HEK293 (cell line): ENCODE results near the gene SERPINB2.

Experiments
- CTCF ChIA-PET: fragments of 350-600 bp; formaldehyde crosslinking; extraction: SDS; loops from one replicate; lab custom pipeline; 2021; ENCODE audit warnings: antibody characterized with exemption; lab: Yijun Ruan, JAX
- POLR2A ChIA-PET: fragments of 300-600 bp; formaldehyde crosslinking; extraction: SDS; loops from one replicate; lab custom pipeline; 2020; ENCODE audit warnings: antibody characterized with exemption, inconsistent platforms; lab: Yijun Ruan, JAX
- H3K27ac ChIP-seq: fragments of 200-500 bp; sonication (Bioruptor generic); 2 replicates; pipeline ENCODE4 v1.5.1; 2014; ENCODE audit warnings: low read depth, low read length, control low read depth, inconsistent platforms; ENCODE audit errors: extremely low read depth
- H3K36me3 ChIP-seq, 2 experiments: fragments of 200-500 bp in 1 of 2; sonication (Bioruptor generic) in 1 of 2; 1 replicate in 1 of 2; 2 replicates in 1 of 2; pipeline ENCODE4 v1.5.1; 2014 to 2017; ENCODE audit warnings: inconsistent platforms in 2 of 2, low read length in 2 of 2; ENCODE audit not compliant: control insufficient read depth in 2 of 2, insufficient read depth in 1 of 2
- H3K4me1 ChIP-seq: fragments of 200-500 bp; sonication (Bioruptor generic); 2 replicates; pipeline ENCODE4 v1.5.1; 2014; ENCODE audit warnings: mild to moderate bottlenecking, low read length, inconsistent platforms; ENCODE audit not compliant: control insufficient read depth, insufficient read depth
- H3K4me3 ChIP-seq: 2 replicates; pipeline ENCODE4 v1.5.1; 2011; ENCODE audit warnings: low read depth, mild to moderate bottlenecking, control low read depth, low read length, moderate library complexity
- H3K9me3 ChIP-seq: fragments of 200-500 bp; sonication (Bioruptor generic); 2 replicates; pipeline ENCODE4 v1.5.1; 2014; ENCODE audit warnings: low read depth, low read length, inconsistent platforms; ENCODE audit not compliant: control insufficient read depth, insufficient read depth
- GLI4 ChIP-seq: fragments of 450-650 bp; formaldehyde crosslinking; IDR thresholded peaks from 2 replicates; pipeline ENCODE4 v1.5.1; 2016; ENCODE audit warnings: missing biosample characterization, missing genetic modification characterization
- KLF7 ChIP-seq: fragments of 450-650 bp; formaldehyde crosslinking; IDR thresholded peaks from 2 replicates; pipeline ENCODE4 v1.5.1; 2016; ENCODE audit warnings: missing biosample characterization, missing genetic modification characterization, borderline replicate concordance
- SALL2 ChIP-seq: fragments of 450-650 bp; formaldehyde crosslinking; IDR thresholded peaks from 2 replicates; pipeline ENCODE4 v1.5.0; 2017; ENCODE audit warnings: missing biosample characterization, mild to moderate bottlenecking, missing genetic modification characterization, borderline replicate concordance
- SP3 ChIP-seq: fragments of 450-650 bp; formaldehyde crosslinking; IDR thresholded peaks from 2 replicates; pipeline ENCODE4 v1.5.1; 2016; ENCODE audit warnings: missing biosample characterization, missing genetic modification characterization
- TCF7L2 ChIP-seq: IDR thresholded peaks from 2 replicates; pipeline ENCODE4 v1.6.1; 2011; ENCODE audit warnings: low read depth, mild to moderate bottlenecking, inconsistent platforms, low read length, moderate library complexity, borderline replicate concordance
- ZBTB1 ChIP-seq: fragments of 450-650 bp; formaldehyde crosslinking; IDR thresholded peaks from 2 replicates; pipeline ENCODE4 v1.5.1; 2016; ENCODE audit warnings: missing biosample characterization, missing genetic modification characterization
- ZBTB7A ChIP-seq: fragments of 450-650 bp; formaldehyde crosslinking; IDR thresholded peaks from 2 replicates; pipeline ENCODE4 v1.5.1; 2016; ENCODE audit warnings: low read depth, missing biosample characterization, missing genetic modification characterization
- ZBTB8A ChIP-seq: fragments of 450-650 bp; formaldehyde crosslinking; IDR thresholded peaks from 2 replicates; pipeline ENCODE4 v1.5.1; 2016; ENCODE audit warnings: missing biosample characterization, missing genetic modification characterization
- ZEB2 ChIP-seq: fragments of 450-650 bp; formaldehyde crosslinking; IDR thresholded peaks from 2 replicates; pipeline ENCODE4 v1.5.1; 2016; ENCODE audit warnings: missing biosample characterization, missing genetic modification characterization
- ZFP69B ChIP-seq: fragments of 450-650 bp; formaldehyde crosslinking; IDR thresholded peaks from 2 replicates; pipeline ENCODE4 v1.5.1; 2016; ENCODE audit warnings: missing biosample characterization, missing genetic modification characterization
- ZNF112 ChIP-seq: fragments of 450-650 bp; formaldehyde crosslinking; IDR thresholded peaks from 2 replicates; pipeline ENCODE4 v1.5.0; 2017; ENCODE audit warnings: missing biosample characterization, missing genetic modification characterization
- ZNF114 ChIP-seq: fragments of 450-650 bp; formaldehyde crosslinking; IDR thresholded peaks from 2 replicates; pipeline ENCODE4 v1.5.0; 2017; ENCODE audit warnings: missing biosample characterization, missing genetic modification characterization
- ZNF2 ChIP-seq: fragments of 450-650 bp; formaldehyde crosslinking; IDR thresholded peaks from 2 replicates; pipeline ENCODE4 v1.5.1; 2016; ENCODE audit warnings: missing biosample characterization, missing genetic modification characterization
- ZNF311 ChIP-seq: fragments of 450-650 bp; formaldehyde crosslinking; IDR thresholded peaks from 2 replicates; pipeline ENCODE4 v1.5.1; 2017; ENCODE audit warnings: missing biosample characterization, missing genetic modification characterization, borderline replicate concordance
- ZNF433 ChIP-seq: fragments of 450-650 bp; formaldehyde crosslinking; IDR thresholded peaks from 2 replicates; pipeline ENCODE4 v1.5.1; 2016; ENCODE audit warnings: missing biosample characterization, missing genetic modification characterization, low read depth
- ZNF610 ChIP-seq: fragments of 450-650 bp; formaldehyde crosslinking; IDR thresholded peaks from 2 replicates; pipeline ENCODE4 v1.5.1; 2016; ENCODE audit warnings: missing biosample characterization, missing genetic modification characterization, borderline replicate concordance
- ZNF621 ChIP-seq: fragments of 450-650 bp; formaldehyde crosslinking; IDR thresholded peaks from 2 replicates; pipeline ENCODE4 v1.5.1; 2017; ENCODE audit warnings: missing biosample characterization, missing genetic modification characterization
- ZNF701 ChIP-seq: fragments of 450-650 bp; formaldehyde crosslinking; IDR thresholded peaks from 2 replicates; pipeline ENCODE4 v1.5.1; 2016; ENCODE audit warnings: missing biosample characterization, missing genetic modification characterization
- ZNF791 ChIP-seq: fragments of 450-650 bp; formaldehyde crosslinking; IDR thresholded peaks from 2 replicates; pipeline ENCODE4 v1.5.1; 2016; ENCODE audit warnings: missing biosample characterization, missing genetic modification characterization
- ZSCAN16 ChIP-seq: fragments of 450-650 bp; formaldehyde crosslinking; IDR thresholded peaks from 2 replicates; pipeline ENCODE4 v1.5.1; 2016; ENCODE audit warnings: missing biosample characterization, missing genetic modification characterization
- TF ChIP-seq, protein P1 (sequence below): fragments of 450-650 bp; formaldehyde crosslinking; IDR thresholded peaks from 2 replicates; pipeline ENCODE4 v1.5.1; 2017; ENCODE audit warnings: missing biosample characterization, missing genetic modification characterization
- TF ChIP-seq, protein P2 (sequence below): fragments of 450-650 bp; formaldehyde crosslinking; IDR thresholded peaks from 2 replicates; pipeline ENCODE4 v1.5.1; 2016; ENCODE audit warnings: missing biosample characterization, missing genetic modification characterization
- TF ChIP-seq, protein P3 (sequence below): fragments of 450-650 bp; formaldehyde crosslinking; IDR thresholded peaks from 2 replicates; pipeline ENCODE4 v1.5.1; 2016; ENCODE audit warnings: missing biosample characterization, missing genetic modification characterization

SERPINB2 gene

DNA sequence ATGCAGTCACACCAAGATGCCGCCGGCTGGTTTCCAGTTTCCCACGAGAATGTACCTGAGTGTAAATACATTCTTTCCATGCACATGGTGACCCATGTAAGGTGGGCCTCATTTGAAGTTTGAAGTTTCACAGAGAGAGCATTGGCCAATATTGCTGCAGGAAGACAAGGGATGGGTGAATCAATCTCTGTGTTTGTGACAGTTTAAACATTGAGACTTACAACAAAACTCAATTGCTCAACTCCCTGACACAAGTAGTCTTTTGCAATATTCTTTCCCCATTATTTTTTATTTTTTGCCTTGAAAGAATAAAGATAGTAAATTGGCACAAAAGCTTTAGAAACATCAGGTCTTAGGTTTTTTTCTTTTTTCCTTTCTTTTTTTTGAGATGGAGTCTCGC is 5.1 kb downstream of the SERPINB2 start:
- H3K4me1 ChIP-seq: no peaks in the 10 kb centered on the region
- ChIA-PET POLR2A (no interaction called here), CTCF (no interaction called here)
- no peaks in the 10 kb centered on the region for H3K36me3 ChIP-seq
- no peak overlapping the region for H3K4me3 ChIP-seq
- no peaks in the 10 kb centered on the region for H3K9me3 ChIP-seq
- TF ChIP-seq, protein P1, sequence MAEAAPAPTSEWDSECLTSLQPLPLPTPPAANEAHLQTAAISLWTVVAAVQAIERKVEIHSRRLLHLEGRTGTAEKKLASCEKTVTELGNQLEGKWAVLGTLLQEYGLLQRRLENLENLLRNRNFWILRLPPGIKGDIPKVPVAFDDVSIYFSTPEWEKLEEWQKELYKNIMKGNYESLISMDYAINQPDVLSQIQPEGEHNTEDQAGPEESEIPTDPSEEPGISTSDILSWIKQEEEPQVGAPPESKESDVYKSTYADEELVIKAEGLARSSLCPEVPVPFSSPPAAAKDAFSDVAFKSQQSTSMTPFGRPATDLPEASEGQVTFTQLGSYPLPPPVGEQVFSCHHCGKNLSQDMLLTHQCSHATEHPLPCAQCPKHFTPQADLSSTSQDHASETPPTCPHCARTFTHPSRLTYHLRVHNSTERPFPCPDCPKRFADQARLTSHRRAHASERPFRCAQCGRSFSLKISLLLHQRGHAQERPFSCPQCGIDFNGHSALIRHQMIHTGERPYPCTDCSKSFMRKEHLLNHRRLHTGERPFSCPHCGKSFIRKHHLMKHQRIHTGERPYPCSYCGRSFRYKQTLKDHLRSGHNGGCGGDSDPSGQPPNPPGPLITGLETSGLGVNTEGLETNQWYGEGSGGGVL (tag by site-specific recombination): no peak
- no peak for TF ChIP-seq ZNF791 (tag by site-specific recombination)
- no peak for TF ChIP-seq ZNF701 (tag by site-specific recombination)
- TF ChIP-seq ZBTB7A: no peak
- no peak for TF ChIP-seq SALL2
- no peak for TF ChIP-seq ZNF433 (tag by site-specific recombination)
- TF ChIP-seq ZNF610 (tag by site-specific recombination): no peak
- TF ChIP-seq, protein P2, sequence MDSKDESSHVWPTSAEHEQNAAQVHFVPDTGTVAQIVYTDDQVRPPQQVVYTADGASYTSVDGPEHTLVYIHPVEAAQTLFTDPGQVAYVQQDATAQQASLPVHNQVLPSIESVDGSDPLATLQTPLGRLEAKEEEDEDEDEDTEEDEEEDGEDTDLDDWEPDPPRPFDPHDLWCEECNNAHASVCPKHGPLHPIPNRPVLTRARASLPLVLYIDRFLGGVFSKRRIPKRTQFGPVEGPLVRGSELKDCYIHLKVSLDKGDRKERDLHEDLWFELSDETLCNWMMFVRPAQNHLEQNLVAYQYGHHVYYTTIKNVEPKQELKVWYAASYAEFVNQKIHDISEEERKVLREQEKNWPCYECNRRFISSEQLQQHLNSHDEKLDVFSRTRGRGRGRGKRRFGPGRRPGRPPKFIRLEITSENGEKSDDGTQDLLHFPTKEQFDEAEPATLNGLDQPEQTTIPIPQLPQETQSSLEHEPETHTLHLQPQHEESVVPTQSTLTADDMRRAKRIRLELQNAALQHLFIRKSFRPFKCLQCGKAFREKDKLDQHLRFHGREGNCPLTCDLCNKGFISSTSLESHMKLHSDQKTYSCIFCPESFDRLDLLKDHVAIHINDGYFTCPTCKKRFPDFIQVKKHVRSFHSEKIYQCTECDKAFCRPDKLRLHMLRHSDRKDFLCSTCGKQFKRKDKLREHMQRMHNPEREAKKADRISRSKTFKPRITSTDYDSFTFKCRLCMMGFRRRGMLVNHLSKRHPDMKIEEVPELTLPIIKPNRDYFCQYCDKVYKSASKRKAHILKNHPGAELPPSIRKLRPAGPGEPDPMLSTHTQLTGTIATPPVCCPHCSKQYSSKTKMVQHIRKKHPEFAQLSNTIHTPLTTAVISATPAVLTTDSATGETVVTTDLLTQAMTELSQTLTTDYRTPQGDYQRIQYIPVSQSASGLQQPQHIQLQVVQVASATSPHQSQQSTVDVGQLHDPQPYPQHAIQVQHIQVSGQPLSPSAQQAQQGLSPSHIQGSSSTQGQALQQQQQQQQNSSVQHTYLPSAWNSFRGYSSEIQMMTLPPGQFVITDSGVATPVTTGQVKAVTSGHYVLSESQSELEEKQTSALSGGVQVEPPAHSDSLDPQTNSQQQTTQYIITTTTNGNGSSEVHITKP (tag by site-specific recombination): no peak
- TF ChIP-seq ZNF114 (tag by site-specific recombination): no peak
- TF ChIP-seq KLF7 (tag by site-specific recombination): no peak
- no peak for TF ChIP-seq ZSCAN16 (tag by site-specific recombination)
- no peak for TF ChIP-seq ZBTB8A (tag by site-specific recombination)
- TF ChIP-seq GLI4 (tag by site-specific recombination): no peak
- TF ChIP-seq, protein P3, sequence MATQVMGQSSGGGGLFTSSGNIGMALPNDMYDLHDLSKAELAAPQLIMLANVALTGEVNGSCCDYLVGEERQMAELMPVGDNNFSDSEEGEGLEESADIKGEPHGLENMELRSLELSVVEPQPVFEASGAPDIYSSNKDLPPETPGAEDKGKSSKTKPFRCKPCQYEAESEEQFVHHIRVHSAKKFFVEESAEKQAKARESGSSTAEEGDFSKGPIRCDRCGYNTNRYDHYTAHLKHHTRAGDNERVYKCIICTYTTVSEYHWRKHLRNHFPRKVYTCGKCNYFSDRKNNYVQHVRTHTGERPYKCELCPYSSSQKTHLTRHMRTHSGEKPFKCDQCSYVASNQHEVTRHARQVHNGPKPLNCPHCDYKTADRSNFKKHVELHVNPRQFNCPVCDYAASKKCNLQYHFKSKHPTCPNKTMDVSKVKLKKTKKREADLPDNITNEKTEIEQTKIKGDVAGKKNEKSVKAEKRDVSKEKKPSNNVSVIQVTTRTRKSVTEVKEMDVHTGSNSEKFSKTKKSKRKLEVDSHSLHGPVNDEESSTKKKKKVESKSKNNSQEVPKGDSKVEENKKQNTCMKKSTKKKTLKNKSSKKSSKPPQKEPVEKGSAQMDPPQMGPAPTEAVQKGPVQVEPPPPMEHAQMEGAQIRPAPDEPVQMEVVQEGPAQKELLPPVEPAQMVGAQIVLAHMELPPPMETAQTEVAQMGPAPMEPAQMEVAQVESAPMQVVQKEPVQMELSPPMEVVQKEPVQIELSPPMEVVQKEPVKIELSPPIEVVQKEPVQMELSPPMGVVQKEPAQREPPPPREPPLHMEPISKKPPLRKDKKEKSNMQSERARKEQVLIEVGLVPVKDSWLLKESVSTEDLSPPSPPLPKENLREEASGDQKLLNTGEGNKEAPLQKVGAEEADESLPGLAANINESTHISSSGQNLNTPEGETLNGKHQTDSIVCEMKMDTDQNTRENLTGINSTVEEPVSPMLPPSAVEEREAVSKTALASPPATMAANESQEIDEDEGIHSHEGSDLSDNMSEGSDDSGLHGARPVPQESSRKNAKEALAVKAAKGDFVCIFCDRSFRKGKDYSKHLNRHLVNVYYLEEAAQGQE (tag by site-specific recombination): no peak
- no peak for TF ChIP-seq ZNF311
- TF ChIP-seq, all 188 proteins: peak for 0
- H3K27ac ChIP-seq: no peak overlapping the region

DNA sequence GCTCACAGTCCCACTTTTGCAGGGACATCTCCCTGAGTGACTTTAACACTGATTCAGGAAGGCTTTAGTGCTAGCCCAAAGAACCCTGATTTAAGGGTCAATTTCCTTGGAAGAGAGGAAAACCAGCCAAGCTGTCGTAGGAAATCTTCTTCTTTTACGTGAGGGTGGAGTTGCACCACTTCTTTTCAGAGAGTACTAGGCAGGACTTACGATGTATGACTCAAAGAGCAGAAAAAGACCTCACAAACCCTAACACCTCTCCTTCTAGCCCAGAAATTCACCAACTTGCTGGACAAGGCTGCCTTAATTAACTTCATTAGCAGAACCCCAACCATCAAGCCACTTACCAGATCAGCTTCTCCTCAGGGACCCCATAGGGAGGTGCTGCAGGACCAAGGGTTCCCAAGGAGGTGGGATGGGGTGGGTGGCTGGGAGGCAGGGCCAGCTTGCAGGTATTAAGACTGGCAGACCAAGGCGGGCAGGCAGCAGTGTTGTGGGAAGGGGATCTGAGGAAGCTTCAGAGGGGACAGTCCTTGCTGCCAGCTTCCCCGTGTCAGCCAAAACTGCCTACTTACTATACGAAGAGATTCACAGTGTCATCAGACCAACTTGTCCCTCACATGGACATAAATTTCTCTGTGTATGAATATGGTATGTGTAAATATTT is 6.7 kb downstream of the SERPINB2 start:
- no peaks in the 10 kb centered on the region for H3K4me1 ChIP-seq
- no peak overlapping the region for H3K27ac ChIP-seq
- H3K4me3 ChIP-seq: no peak overlapping the region
- no peaks in the 10 kb centered on the region for H3K36me3 ChIP-seq
- no peak for TF ChIP-seq ZNF112 (tag by site-specific recombination)
- TF ChIP-seq TCF7L2: no peak
- no peak for TF ChIP-seq ZFP69B (tag by site-specific recombination)
- TF ChIP-seq ZEB2 (tag by site-specific recombination): no peak
- TF ChIP-seq SP3 (tag by site-specific recombination): no peak
- TF ChIP-seq ZNF621 (tag by site-specific recombination): no peak
- TF ChIP-seq ZNF2 (tag by site-specific recombination): no peak
- no peak for TF ChIP-seq ZBTB1 (tag by site-specific recombination)
- H3K9me3 ChIP-seq: no peaks in the 10 kb centered on the region
- POLR2A ChIA-PET: no interaction called here
- CTCF ChIA-PET: interaction anchor here (0.6 to 1.0 kb wide), 2 partner anchors 376 to 515 kb away, joined by 3 to 6 read pairs; no protein-coding TSS in a partner anchor
